Fibroblast of pulmonary artery (primary cell): ENCODE results near the gene AGPAT4.

Experiments used
- DNase-seq: peaks from one replicate; pipeline ENCODE4 v3.0.0-alpha.2; 2010; ENCODE audit warnings: low read depth
- H3K4me3 ChIP-seq: replicated peaks from 2 replicates; pipeline ENCODE4 v1.5.1; 2011; ENCODE audit warnings: low read depth, mild to moderate bottlenecking, control low read depth, low read length, moderate library complexity
- TF ChIP-seq, protein P1 (sequence below): IDR thresholded peaks from 2 replicates; pipeline ENCODE4 v1.5.1; 2011; ENCODE audit warnings: mild to moderate bottlenecking, control low read depth, low read length, inconsistent platforms; ENCODE audit errors: missing control alignments

Gene AGPAT4

DNA sequence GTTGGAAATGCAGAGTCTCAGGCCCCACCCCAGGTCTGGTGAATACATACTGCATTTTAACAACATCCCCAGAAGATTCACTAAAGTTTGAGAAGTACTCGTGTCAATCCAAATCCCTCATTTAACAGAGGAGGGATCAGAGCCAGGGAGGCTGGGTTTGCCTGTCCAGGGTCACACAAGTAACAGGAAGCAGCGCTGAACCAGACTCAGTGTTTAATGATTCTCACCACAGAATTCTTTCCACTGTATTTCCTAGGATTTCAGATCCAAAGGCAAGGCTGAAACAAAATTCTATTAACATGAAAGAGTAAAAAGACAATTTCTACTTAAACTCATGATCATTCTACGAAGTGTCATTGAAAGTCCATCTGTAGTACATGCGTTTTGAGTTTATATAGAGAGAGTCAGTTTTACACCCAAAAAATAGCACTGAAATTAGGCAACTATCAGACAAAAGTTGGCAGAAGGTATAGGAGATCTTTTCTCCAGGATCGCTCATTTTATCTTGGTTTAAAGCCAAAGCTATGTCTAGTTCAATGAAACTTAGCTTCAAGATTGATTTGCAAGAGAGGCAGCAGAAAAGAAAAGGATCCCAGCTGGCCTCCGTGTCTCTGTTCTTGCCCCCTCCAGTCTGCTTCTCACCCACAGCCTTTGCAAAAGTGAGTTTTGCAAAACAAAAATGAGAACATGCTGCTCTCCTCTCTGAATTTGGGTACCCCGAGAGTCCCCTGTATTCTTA, 6.0 kb upstream of the AGPAT4 start:
- DNase-seq, result no peak
- TF ChIP-seq, protein P1, sequence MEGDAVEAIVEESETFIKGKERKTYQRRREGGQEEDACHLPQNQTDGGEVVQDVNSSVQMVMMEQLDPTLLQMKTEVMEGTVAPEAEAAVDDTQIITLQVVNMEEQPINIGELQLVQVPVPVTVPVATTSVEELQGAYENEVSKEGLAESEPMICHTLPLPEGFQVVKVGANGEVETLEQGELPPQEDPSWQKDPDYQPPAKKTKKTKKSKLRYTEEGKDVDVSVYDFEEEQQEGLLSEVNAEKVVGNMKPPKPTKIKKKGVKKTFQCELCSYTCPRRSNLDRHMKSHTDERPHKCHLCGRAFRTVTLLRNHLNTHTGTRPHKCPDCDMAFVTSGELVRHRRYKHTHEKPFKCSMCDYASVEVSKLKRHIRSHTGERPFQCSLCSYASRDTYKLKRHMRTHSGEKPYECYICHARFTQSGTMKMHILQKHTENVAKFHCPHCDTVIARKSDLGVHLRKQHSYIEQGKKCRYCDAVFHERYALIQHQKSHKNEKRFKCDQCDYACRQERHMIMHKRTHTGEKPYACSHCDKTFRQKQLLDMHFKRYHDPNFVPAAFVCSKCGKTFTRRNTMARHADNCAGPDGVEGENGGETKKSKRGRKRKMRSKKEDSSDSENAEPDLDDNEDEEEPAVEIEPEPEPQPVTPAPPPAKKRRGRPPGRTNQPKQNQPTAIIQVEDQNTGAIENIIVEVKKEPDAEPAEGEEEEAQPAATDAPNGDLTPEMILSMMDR, result no peak

GRCh38 chr6:161276605-161277155, 2.8 kb upstream of the AGPAT4 start:
- no peak for DNase-seq

More for the DNA sequence above, 6.0 kb upstream of the AGPAT4 start:
- no peak overlapping the region for H3K4me3 ChIP-seq

GRCh38 chr6:161274898-161275297, 1.0 kb upstream of the AGPAT4 start:
- TF ChIP-seq, protein P1, result no peak
- no peak for DNase-seq
- no peak overlapping the region for H3K4me3 ChIP-seq

More at GRCh38 chr6:161276605-161277155, 2.8 kb upstream of the AGPAT4 start:
- TF ChIP-seq, protein P1, result no peak
- no peak overlapping the region for H3K4me3 ChIP-seq

DNA sequence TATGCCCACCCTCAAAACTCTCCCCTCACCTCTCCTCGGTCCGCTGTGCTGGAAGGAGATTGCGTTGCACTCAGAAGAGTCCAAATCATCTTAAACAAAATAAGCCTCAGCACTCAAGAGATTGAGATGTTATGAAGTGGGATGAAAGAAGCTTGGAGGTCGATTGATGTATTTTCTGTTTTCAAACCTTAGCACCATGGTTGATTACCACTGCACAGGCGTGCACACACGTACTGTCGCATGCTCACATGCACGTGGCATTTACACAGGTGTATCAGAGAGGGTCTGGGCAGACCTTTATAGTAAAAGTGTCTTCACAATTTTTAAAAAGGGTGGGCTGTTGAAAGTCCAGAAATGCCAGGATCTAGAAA, 612 bp upstream of the AGPAT4 start:
- no peak for DNase-seq

DNA sequence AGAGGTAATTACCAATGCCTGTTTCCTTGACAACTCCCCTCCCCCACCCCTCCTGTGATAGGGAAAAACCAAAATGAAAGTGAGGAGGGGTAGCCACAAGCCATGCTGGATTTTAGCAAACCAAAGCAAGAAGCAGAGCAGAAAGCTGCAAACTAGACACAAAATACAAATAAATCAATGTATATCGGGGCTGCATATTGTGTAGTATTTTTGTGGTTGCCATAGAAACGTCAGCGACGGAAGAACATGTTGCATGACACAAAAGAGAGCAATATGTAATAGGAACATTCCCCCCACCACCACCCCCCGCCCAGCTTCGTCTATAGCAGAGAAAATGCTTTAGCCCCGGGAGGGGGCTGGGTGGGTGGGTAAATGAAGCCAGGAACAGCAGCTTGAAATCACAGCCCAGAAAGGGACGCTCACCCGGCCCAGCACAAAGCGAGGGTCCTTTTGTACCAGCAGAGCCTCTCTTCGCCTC, 548 bp downstream of the AGPAT4 start:
- DNase-seq, result peak; percentile 66
- peak overlapping the region; percentile 83 for H3K4me3 ChIP-seq
- TF ChIP-seq, protein P1, result no peak

More for the DNA sequence above, 612 bp upstream of the AGPAT4 start:
- TF ChIP-seq, protein P1, result no peak
- H3K4me3 ChIP-seq, result peak overlapping the region; percentile 83

DNA sequence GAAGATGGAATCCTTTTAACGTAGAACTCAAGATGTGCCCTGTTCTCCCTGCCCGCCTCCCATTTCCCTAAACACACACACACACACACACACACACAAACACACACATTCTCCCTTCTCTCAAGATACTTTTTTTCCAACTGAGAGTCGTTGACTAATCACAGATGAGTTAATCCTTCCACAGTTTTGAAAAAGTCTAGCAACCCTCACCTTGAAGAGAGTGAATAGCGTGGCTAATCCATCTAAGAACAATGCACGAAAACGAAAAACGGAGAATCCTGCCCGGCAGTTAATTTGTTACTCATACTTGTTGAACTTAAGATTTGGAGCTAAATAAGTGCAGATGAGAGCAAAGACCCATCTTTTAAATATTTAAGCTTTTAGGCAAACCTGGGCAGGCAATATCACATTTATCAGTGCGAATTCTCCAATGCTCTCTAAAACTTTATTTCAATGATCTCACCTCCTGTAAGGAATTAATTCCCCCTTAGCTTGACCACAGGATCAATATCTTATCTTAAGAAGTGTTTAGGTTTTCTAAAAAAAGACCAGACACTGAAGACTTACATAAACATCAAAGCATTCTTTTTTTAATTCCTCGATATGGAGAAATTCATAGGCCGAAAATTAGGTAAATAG, 1.1 kb downstream of the AGPAT4 start:
- peak overlapping the region; percentile 83 for H3K4me3 ChIP-seq
- TF ChIP-seq, protein P1, result no peak
- DNase-seq, result peak; percentile 53
